Calu3 (cell line): ENCODE results near the gene ABCA8. TPM values are rescaled to one million over a fixed set of nuclear protein-coding genes. Genes with fewer than 3 reads are reported as not detected.
"Not testable (repeated sequence)": the region's sequence is repeated elsewhere in the genome, so short reads cannot be mapped to it uniquely, and the experiment has no call there.

ENCODE experiments used
- BruUV-seq: library from RNA; stranded (reverse); fragments of 400-500 nt; replicated peaks from 2 replicates; lab custom pipeline; 2021; lab: Mats Ljungman, UMichigan
- CTCF ChIA-PET: fragments of 300-600 bp; sonication (Branson Sonifier 250); formaldehyde crosslinking; loops from one replicate; lab custom pipeline; 2022; ENCODE audit warnings: antibody characterized with exemption; lab: Charles Lee
- DNase-seq: peaks from one replicate; pipeline ENCODE4 v3.0.0; 2022
- H3K27ac Mint-ChIP-seq: one replicate; pipeline ENCODE4 v1.8.0; 2022; ENCODE audit warnings: mixed read lengths; ENCODE audit not compliant: unreplicated experiment
- H3K27me3 Mint-ChIP-seq: one replicate; pipeline ENCODE4 v1.8.0; 2022; ENCODE audit warnings: mixed read lengths; ENCODE audit not compliant: unreplicated experiment
- H3K36me3 Mint-ChIP-seq: one replicate; pipeline ENCODE4 v1.8.0; 2022; ENCODE audit warnings: mild to moderate bottlenecking, moderate library complexity, mixed read lengths; ENCODE audit not compliant: insufficient read depth, unreplicated experiment
- H3K4me1 Mint-ChIP-seq: one replicate; pipeline ENCODE4 v1.8.0; 2022; ENCODE audit warnings: mild to moderate bottlenecking, low read depth, mixed read lengths; ENCODE audit not compliant: unreplicated experiment
- H3K4me3 Mint-ChIP-seq: one replicate; pipeline ENCODE4 v1.8.0; 2022; ENCODE audit warnings: mild to moderate bottlenecking, low read depth, moderate library complexity, mixed read lengths; ENCODE audit not compliant: unreplicated experiment
- H3K9me3 Mint-ChIP-seq: one replicate; pipeline ENCODE4 v1.8.0; 2022; ENCODE audit warnings: low read depth, mixed read lengths; ENCODE audit not compliant: unreplicated experiment
- intact Hi-C: fragments of 100-400 bp; cut with micrococcal nuclease; formaldehyde crosslinking; loops from one replicate; pipeline ENCODE4 v1.10.0; 2022; ENCODE audit not compliant: unreplicated experiment
- total RNA-seq: library from RNA; stranded (reverse); gene quantifications from 2 replicates; pipeline ENCODE4 v1.2.3, GENCODE V29; 2022
- TF ChIP-seq, protein P1 (sequence below): fragments of 200-600 bp; IDR thresholded peaks from one replicate; pipeline ENCODE4 v1.8.0; 2022; ENCODE audit warnings: antibody characterized with exemption; ENCODE audit not compliant: unreplicated experiment

The ABCA8 gene
- total RNA-seq, 1 experiment from 2014 or later = not detected

DNA sequence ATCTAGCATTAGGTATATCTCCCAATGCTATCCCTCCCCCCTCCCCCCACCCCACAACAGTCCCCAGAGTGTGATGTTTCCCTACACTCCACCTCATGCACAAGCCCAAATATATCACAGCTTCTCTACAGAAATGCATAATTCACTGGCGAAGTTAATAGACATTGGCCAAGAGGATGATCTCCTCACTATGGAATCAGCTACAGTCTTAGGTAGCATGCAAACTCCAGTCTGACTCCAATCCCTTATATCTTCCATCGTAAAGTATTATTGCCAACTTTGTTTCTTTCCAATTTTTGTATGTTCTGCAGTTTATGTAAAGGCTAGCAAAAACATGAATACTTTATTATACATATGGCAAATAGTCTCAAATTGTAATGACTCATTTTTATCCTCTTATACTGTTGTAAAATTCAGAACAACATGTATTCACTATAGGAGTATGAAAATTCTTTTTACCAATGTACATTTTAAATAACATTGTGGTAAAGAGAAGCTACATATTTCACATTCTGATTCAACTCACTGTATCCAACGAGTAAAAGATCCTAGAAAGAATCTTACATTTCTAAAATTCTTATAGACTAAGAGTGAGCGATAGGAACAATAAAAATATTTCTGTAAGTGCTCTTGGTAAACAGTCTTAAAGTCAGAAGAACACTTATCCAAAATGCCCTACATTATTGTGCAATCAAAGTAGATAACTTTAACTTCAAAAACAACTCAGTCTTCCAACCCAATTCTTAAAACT is 871 bp downstream of the ABCA8 start:
- no peak overlapping the region for H3K27ac Mint-ChIP-seq
- intact Hi-C loops = no loop called here
- H3K36me3 Mint-ChIP-seq = no peaks in the 10 kb centered on the region
- no peak for DNase-seq
- CTCF ChIA-PET = no interaction called here
- no peaks in the 10 kb centered on the region for H3K27me3 Mint-ChIP-seq
- H3K4me3 Mint-ChIP-seq = no peak overlapping the region
- H3K4me1 Mint-ChIP-seq = no peaks in the 10 kb centered on the region
- no peaks in the 10 kb centered on the region for H3K9me3 Mint-ChIP-seq
- BruUV-seq = no TSS peak
- TF ChIP-seq, protein P1, sequence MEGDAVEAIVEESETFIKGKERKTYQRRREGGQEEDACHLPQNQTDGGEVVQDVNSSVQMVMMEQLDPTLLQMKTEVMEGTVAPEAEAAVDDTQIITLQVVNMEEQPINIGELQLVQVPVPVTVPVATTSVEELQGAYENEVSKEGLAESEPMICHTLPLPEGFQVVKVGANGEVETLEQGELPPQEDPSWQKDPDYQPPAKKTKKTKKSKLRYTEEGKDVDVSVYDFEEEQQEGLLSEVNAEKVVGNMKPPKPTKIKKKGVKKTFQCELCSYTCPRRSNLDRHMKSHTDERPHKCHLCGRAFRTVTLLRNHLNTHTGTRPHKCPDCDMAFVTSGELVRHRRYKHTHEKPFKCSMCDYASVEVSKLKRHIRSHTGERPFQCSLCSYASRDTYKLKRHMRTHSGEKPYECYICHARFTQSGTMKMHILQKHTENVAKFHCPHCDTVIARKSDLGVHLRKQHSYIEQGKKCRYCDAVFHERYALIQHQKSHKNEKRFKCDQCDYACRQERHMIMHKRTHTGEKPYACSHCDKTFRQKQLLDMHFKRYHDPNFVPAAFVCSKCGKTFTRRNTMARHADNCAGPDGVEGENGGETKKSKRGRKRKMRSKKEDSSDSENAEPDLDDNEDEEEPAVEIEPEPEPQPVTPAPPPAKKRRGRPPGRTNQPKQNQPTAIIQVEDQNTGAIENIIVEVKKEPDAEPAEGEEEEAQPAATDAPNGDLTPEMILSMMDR = no peak

DNA sequence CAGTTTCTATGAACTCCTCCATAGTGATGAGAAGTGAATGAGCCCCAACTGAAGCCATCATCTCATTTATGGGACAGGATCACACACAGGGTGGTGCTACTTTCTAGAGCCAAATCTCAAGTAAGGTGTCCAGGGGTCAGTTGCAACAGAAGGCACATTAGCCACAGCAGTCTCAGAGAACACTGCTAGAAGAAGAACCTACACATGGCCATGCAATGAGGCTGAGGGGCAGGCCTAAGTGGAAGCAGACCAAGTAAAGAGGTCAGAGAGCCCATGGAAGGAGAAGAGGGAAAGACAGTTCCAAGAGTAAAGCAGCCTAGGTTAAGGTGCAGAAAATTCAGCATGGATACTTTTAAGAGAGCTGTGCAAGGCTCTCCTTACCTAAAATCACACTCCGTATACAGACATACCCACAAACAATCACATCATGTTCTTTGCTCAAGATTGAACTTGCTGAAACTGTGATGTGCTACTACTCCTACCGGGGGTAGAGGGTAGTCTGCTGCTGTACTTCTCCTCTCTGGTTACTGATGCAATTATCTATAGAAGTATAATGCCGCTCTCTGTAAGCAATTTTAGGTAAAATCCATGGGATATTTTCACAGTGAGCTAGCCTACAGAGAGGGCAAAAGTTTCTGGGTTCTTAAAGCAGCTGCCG is 1.7 kb downstream of the ABCA8 start:
- intact Hi-C loops = no loop called here
- Mint-ChIP-seq H3K27ac (no peak overlapping the region), H3K27me3 (no peaks in the 10 kb centered on the region), H3K4me1 (no peaks in the 10 kb centered on the region), H3K36me3 (no peaks in the 10 kb centered on the region), H3K9me3 (no peaks in the 10 kb centered on the region), H3K4me3 (no peak overlapping the region)
- TF ChIP-seq, protein P1 = no peak
- BruUV-seq = no TSS peak
- CTCF ChIA-PET = no interaction called here
- no peak for DNase-seq

DNA sequence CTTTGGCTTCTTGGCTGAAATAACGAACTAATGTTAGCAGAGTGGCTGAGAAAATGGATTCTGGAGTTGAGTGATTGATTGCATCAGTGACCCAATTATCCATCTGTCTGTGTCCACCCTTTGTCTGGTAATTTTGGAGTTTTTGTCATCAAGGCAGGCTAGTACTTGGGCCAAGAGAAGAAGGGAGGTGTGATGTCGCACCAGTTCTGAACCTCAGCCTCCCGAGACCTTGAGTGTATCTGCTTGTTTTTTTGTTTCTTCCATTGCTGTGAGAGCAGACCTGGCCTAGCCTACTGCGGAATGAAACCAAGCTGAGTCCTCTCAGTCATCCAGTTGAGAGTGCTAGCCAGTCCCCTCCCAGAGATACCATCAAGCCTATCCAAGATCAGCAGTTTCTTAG is 4.5 kb downstream of the ABCA8 start:
- intact Hi-C loops = no loop called here
- TF ChIP-seq, protein P1 = no peak
- Mint-ChIP-seq H3K4me3 (no peak overlapping the region), H3K36me3 (no peaks in the 10 kb centered on the region), H3K4me1 (no peaks in the 10 kb centered on the region), H3K27ac (no peak overlapping the region), H3K9me3 (no peaks in the 10 kb centered on the region), H3K27me3 (no peaks in the 10 kb centered on the region)
- no peak for DNase-seq
- CTCF ChIA-PET = no interaction called here
- BruUV-seq = no TSS peak

DNA sequence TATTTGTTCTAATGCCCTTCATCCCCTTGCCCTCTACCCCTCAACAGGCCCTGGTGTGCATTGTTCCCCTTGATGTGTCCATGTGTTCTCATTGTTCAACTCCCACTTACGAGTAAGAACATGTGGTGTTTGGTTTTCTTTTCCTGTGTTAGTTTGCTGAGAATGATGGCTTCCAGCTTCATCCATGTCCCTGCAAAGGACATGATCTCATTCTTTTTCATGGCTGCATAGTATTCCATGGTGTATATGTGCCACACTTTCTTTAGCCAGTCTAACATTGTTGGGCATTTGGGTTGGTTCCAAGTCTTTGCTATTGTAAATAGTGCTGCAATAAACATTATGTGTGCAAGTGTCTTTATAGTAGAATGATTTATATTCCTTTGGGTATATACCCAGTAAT is 7.3 kb downstream of the ABCA8 start:
- BruUV-seq, H3K36me3 Mint-ChIP-seq, H3K27ac Mint-ChIP-seq, H3K27me3 Mint-ChIP-seq, H3K4me3 Mint-ChIP-seq, H3K4me1 Mint-ChIP-seq, CTCF ChIA-PET, H3K9me3 Mint-ChIP-seq, DNase-seq, intact Hi-C loops: not testable (repeated sequence)
